ENCODE data around the gene TSPOAP1. TPM values are rescaled to one million over a fixed set of nuclear protein-coding genes. Genes with fewer than 3 reads are reported as not detected.

Gene TSPOAP1
- total RNA-seq, 1 donor from 2014 or later, result 13.6 TPM

DNA sequence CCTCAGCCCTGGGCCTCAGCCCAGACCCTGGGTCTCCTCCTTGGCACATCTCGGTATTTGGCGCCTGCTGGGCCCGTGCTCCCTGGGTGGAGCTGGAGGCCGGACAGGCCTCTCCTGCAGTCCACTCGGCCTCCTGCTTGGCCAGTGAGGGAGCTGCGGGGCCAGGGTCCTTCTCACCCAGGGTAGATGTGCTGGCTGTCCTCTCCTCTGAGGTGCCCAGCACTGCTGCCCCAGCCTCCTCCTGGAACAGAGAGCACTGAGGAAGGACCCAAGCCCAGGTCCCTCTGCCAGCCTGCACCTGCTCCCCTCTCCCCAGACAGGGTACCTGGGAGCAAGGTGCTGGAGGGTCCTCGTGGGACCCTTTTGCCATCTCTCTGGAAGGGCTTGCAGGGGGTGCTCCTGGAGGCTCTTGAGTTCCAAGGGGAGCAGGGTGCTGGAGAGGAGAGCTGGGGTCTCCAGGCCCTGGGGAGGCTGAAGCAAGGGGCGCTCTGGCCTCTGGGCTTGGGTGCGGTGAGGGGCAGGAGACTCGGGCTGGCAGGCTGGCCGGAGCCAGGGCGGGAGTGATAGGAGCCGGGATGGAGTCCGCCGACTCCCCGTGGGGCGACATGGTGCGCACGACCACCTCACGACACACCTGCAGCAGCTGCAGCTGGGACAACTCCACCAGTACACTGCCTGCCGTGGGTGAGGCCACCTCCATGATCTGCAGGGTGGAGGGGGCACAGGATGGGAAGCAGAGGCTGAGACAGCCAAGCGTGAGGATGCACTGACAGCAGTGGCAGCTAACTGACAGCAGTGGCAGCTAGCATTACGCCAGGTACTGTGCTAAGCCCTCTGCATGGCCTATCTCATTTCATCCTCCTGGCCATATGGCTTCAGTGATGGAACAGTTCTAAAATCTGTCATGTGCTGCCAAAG is 17.8 kb downstream of the TSPOAP1 start:
- ATAC-seq (ENCODE audit: poor library complexity), result no peak
- peak; percentile 27 for DNase-seq
- intact Hi-C loops (cut with DNase I), result no loop called here

DNA sequence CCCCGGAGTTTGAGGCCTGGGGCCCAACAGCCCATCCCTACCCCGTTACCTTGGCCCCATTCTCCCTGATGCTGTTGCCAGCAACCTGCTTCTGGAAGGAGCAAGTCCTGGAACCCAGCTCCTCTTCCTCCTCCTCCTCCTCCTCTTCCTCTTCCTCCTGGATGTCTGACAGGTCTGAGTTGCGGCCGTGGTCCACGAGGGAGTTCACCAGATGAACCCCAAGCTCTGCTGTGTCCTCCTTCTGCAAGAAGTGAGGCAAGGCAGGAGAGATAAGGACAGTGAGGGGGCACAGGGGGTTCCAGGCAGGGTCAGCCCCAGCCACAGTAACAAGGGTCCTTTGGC is 18.7 kb downstream of the TSPOAP1 start:
- ATAC-seq (ENCODE audit: poor library complexity) (no peak), DNase-seq (no peak)
- intact Hi-C loops (cut with DNase I), result no loop called here

DNA sequence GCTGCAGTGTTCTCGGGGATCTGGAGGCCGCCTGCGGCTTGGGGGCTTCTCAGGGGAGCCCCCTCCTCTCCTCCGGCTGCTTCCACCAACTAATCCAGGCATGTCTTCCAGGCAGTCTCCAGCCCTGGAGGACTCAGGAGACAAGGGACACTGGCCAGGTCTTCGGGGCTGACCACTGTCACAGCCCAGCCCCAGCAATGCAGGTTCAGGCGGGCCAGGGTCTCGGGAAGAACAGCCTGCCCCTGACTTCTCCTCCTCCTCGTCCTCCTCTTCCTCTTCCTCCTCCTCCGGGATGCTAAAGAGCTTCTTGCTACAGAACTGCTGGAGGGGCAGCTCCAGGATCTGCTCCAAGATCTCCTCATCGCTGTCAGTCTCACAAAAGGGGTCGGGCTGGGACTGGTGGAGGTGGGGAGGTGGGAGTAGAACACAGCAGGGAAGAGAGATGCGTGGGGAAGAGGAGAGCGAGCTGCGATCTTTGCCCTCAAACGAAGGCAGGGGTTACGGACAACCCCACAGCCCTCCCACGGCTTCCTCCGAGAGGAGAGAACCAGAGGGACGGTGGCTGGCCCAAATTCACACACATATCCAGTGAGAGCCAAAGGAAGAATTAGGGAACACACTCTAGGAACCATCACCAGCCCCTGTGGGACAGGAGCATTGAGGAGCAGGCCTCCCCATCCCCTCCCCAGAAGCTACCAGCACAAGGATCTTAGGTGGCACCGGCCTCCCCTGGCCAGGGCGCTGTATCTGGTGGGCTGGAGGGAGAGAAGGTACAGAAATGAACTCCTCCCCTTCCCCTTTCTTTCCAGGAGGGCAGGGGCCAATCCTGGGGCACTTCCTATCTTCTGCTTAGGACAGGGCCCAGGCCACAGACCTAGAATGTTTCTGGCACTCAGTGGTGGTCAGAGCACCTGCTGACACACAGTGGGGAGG is 19.3 kb downstream of the TSPOAP1 start:
- DNase-seq (no peak), ATAC-seq (ENCODE audit: poor library complexity) (no peak)
- intact Hi-C loops (cut with DNase I), result no loop called here

DNA sequence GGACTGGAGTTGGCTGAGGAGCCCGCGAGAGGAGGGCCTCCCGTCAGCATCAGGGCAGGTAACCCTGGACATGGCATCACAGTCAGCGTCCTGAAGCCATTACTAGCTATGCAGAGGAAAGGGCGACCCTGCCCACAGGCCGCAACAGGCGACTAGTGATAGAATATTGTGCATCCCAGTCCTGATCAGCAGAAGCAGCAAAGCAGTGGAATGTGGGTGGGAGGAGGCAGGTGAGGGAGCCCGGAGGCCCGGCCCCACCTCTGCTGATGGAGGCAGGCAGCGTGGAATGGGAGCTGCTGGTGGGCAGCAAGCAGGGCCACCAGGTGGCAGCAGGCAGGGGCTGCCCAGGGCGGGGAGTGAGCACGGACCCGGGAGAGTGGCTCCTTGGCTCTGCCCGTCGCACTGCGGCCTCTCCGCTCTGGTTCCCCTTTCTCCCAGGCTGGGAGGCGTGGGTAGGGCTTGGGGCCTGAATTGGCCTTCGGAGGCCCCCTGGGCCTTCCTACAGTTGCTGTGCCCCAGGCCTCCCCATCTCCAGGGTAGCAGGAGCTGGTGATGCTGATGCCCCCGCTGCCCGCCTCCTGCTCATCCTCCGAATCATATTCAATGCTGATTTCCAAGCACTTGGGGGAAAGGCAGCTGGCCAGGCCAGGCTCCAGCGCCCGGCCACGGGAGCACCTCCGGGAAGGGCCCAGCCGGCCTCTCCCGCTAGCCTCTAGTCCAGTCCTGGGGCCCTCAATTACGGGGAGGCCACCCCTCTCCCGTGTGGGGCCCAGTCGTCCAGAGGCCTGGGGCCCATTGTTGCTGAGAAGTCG is 20.2 kb downstream of the TSPOAP1 start:
- intact Hi-C loops (cut with DNase I), result no loop called here
- ATAC-seq (ENCODE audit: poor library complexity), result no peak
- DNase-seq, result peak; percentile 37

DNA sequence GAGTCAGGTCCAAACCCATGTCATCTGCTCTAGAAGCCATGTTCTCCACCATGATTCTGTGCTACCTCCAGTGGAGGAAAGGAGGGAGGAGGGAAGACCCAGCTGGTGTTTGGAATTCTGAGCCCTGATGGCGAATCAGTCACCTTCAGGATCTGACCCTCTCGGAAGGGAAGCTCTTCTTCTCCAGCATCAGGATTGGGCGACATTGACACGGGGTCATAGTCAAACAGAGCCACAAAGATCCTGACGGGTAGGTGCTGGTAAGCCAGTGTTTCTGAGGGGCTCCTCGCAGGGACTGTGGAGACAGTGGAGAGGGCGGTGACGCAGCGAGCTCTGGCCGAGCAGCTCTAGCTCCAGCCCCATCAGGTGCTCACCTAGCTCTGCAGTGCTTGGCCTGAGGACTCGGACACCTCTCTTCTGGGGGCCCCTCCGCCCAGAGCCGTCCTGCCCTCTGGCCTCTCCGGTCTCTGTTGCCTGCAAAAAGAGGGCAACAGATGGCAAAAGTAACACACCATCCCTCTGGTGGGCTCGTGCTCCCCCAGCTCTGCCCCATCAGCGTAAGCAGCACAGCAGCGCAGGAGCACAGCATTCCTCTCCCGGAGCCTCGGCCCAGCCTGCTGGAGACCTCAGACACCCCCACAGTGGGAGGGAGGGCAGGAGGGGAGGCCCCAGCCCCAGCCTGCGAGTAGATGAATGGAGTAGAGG is 21.0 kb downstream of the TSPOAP1 start:
- intact Hi-C loops (cut with DNase I), result no loop called here
- DNase-seq (peak; percentile 30), ATAC-seq (ENCODE audit: poor library complexity) (no peak)

DNA sequence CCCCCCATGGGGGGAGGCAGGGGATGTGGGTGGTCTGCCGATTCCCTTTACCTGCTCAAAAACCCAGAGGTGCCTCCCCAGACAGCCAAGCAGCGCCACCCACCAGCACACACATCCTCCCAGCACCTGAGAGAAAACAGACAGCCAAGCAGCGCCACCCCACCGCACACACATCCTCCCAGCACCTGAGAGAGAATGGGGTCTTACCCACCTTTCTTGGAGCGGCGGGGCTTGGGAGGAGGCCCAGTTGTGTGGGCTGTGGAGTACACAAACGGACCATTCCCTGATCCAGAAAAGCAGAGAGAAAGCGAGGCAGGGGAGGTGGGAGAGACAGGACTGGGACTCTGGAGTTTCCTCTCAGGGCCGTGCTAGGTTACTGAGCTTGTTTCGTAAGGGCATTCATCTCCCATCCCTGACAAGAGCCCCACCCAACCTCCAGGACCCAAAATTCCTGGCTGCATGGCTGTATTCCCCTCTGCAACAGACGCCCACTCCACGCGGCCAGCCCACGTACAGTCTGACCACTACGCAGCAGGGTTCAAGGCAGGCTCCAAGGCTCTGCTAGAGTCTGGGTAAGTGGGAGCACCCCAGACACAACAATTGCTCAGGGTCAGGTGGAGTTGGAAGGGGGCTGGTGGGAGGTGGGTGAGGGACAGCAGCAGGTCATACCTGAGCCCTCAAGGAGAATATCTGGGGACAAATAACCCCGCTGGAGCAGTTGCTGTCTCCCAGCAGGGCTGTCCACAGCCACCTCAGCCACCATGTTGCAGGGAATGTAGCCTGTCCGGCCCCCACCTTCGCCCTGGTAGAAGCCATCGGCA is 22.3 kb downstream of the TSPOAP1 start:
- ATAC-seq (ENCODE audit: poor library complexity) (no peak), DNase-seq (peak; percentile 20)
- intact Hi-C loops (cut with DNase I), result no loop called here

DNA sequence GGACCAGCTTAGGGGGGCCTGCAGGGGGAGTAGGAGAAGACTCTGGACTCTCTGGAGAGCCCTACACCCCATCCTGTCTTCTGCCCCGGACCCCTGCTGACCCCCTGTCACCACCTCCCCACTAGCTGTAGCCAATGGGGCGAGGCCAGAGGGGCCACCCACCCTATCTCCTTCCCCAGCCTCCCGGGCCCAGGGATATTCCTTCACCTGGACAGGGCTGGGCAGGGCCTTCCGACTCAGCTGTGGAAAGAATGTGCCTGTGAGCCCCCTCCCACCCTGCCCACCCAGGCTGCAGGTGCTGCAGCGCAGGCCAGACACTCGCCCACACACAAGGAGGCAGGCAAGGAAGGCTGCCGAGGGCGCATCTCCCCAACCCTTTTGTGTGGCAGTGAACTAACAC is 23.0 kb downstream of the TSPOAP1 start:
- intact Hi-C loops (cut with DNase I), result no loop called here
- no peak for ATAC-seq (ENCODE audit: poor library complexity)
- peak; percentile 17 for DNase-seq

DNA sequence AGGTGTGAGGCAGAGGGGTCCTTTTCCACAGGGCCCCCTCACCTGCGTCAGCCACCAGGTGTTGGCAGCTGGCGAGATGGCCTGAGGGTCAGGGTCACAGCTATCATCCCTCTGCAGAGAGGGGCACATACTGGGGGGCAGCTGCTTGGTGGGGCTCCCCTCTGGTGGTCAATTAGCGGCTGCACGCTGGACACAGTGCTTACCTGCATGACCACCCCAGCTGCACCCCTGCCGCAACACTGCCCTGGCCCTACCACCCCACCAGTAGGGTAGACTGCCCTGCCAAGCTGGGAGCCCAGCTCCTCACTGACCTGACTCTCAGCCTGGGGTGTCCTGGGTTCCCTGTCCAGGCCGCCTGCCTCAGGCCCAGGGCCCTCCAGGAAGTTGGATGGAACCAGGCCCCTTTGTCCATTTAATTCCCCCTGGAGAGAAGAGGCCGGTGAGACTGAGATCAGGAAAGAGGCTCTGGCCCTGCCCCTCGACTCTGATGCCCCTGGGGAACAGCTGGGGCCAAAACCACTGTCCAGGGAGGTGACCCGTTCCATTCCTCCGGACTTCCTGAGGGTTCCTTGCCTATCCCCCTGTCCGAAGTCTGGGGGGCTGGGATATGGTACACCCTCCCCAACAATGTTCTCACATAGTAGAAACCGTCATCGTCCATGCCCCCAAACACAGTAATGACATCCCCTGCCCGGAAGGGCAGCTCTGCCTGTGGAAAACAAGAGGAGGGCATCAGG is 23.7 kb downstream of the TSPOAP1 start:
- intact Hi-C loops (cut with DNase I), result no loop called here
- no peak for ATAC-seq (ENCODE audit: poor library complexity)
- DNase-seq, result peak; percentile 30

DNA sequence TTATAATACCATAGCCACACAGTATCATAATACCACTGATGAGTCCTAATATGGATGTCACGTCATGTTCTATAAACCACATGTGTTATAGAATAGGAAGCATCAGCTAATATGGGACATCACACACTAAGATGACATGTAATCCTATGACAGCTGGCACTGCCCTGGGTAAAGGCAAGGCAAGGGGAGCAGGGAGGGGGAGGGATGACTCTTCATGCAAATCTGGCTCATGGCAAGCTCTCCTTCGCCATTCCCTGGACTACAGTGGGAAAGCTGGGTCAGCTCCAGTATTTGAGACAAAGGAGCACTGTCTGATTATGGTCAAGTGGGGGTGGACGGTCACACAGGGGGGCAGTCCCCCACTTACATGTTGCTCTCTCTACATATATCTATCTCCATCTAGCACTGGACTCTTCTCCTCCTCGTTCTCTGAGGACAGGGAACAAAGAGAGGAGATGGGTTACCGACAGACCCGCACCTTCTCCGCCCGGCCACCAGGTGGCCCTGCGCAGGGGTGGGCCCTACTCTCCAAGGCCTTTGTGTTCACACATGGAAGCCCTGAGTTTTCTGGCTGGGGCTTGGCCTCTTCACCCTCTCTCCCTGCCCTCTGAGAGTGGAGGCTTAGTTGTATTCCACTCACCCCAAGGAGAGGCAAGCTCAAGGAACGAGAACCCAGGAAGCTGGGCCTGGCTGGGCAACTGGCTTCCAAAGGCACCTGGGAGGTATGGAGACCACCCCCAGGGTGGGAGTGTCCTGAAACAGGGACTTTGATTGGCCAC is 24.4 kb downstream of the TSPOAP1 start:
- peak; percentile 79 for ATAC-seq (ENCODE audit: poor library complexity)

DNA sequence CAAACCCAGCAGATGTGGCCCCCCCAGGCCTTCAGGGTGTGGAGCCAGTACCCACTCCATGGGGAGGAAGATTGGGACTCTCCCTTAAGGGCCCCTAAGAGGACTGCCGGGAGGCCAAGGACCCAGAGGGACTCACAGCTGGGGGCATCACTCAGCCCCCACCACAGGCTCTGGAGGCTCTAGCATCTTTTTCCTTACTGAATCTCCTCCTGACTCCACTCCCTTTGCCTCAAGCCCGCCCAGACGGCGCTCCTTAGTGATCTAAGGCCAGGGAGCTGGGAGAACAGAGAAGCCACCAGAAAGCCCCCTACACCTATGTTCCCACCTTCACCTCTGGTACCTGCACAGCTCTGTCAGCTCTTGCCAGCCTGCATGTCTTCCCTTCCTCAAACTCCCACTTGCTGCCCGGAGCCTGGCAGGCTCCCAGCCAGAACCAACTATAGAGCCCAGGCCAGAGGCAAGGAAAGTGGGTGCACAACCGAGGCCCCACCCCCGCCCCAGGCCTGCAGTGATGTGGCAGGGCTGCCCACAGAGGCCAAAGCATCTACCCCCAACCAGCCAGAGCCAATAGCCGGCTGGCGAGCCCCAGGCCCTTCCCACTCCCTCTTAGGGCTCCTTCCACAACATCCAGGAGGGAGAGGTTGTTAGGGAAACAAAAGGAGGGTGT is 25.5 kb downstream of the TSPOAP1 start:
- intact Hi-C loops (cut with DNase I), result no loop called here
- DNase-seq, result peak; percentile 18

More for the DNA sequence above, 24.4 kb downstream of the TSPOAP1 start:
- intact Hi-C loops (cut with DNase I), result no loop called here
- DNase-seq, result peak; percentile 62

DNA sequence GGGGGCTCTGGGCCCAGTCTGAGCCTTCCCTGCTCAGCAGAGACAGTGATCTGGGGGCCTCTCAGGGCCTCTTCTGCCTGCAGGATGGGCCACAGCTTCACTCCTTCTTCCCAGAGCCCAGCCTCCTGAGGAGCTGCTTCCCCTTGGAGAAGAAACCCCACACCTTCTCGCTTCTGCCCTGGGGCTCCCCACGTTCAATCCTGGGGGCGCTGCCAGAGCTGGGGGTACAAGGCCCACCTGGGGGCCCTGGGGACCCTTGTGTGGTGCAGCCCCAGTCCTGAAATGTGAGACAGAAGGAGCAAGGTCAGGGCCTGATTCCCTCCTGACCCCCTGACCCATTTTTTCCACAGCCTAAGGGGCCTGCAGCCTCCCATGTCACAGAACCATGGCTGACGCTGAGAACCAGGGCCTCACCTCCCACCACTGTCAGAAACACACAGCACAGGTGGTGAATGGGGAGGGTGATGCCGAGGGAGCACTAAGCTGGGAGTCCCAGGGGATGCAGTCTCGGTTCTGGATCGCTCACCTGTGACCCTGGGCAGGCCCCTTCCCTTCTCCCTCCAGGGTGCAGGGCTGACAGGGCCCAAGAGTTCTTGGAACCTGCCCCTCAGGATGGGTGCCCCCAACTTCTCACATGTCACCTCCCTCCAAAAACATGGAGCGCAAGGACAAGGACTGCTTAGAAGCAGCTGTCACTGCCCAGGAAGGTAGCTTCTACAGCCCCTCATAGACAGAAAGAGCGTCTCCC is 26.2 kb downstream of the TSPOAP1 start:
- DNase-seq, result peak; percentile 12
- no peak for ATAC-seq (ENCODE audit: poor library complexity)
- intact Hi-C loops (cut with DNase I), result no loop called here

More for the DNA sequence above, 25.5 kb downstream of the TSPOAP1 start:
- ATAC-seq (ENCODE audit: poor library complexity), result no peak

DNA sequence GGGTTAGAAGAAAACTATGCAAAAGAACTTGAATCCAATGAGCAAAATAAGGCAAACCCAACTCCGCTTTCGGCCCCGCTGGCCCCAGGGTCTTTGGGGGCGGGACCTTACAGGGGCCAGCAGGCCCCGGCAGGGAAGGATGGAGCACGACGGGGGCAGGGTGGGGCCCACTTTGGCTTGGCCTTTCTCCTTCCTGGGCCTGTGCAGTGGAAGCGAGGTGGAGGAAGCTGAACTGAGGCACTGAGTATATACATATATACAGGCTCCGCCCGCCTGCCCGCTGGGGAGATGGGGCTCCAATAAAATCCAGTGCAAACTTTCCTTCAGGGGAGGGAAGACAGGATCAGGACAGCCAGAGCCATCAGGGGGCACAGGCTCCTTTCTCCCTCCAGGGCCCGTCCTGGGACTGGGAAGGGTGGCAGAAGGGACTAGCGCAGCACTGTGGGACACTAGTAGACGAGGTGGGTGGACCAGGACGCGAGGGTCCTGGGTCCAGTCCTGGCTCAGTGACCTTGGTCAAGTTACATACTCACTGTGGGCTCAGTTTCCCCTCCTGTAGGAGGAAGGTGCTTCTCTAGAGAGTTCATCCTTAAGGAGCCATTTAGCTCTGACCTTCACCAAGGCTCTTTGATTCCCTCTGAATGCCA is 27.0 kb downstream of the TSPOAP1 start:
- intact Hi-C loops (cut with DNase I), result no loop called here
- no peak for ATAC-seq (ENCODE audit: poor library complexity)
- peak; percentile 23 for DNase-seq

DNA sequence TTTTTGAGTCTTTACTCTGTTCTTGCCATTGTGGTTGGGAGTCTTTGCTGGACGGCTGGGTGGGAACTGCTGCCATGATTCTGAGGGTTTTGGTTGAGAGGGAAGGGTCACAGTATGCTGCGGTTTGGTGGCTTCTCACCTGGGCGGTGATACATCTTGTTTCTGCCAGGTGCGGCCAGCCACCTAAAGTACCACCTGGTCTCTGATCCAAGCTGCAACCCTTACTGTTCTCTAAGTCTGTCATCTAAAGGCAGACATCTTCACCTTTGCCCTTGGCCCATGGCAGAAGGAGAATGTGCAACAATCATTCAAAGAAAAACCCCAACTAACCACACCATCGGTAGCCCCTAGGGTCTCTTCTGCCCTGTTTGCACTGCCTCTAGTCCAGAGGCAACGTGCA is 28.3 kb downstream of the TSPOAP1 start:
- intact Hi-C loops (cut with DNase I), result no loop called here
- DNase-seq, result no peak
- ATAC-seq (ENCODE audit: poor library complexity), result no peak

DNA sequence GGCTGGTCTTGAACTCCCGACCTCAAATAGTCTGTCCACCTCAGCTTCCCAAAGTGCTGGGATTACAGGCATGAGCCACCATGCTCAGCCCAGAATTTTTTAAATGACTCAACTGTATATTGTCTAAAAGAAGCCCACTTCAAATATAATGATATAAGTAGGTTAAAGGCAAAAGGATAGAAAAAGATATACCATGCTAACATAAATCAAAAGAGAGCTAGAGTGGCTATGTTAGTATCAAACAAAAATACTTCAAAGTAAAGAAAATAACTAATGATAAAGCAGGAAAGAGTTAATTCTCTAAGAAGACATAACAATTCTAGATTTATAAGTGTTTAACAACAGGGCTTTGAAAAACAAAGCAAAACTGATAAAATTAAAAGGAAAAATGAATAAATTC is 34.6 kb downstream of the TSPOAP1 start:
- intact Hi-C loops (cut with DNase I), result no loop called here
- ATAC-seq (ENCODE audit: poor library complexity), result no peak

More for the DNA sequence above, 34.6 kb downstream of the TSPOAP1 start:
- no peak for DNase-seq

Data from Right ventricle myocardium superior (tissue), 1 donor.